ENCODE measurements around the gene RGS1.

GRCh38 chr1:192627901-192628300 lies 52.3 kb downstream of the RGS1 start:
- TF ChIP-seq CTCF (conservative IDR thresholded peaks at IDR 0.05; ENCODE audit: low read depth, low read length) (no peak), EZH2 (IDR thresholded peaks at IDR 0.05; ENCODE audit: low read length, unreplicated experiment) (no peak), EZH2phosphoT487 (IDR thresholded peaks at IDR 0.05; ENCODE audit: borderline replicate concordance, low read length) (no peak)
